ENCODE results near the gene SHROOM1. TPM values are rescaled to one million over a fixed set of nuclear protein-coding genes. Genes with fewer than 3 reads are reported as not detected.

Gene SHROOM1
- total and polyA plus RNA-seq, 2 donors (not counting 3 experiments of a cell fraction or from before 2014, with no cell fraction given) = 12.8 to 20.9 TPM

DNA sequence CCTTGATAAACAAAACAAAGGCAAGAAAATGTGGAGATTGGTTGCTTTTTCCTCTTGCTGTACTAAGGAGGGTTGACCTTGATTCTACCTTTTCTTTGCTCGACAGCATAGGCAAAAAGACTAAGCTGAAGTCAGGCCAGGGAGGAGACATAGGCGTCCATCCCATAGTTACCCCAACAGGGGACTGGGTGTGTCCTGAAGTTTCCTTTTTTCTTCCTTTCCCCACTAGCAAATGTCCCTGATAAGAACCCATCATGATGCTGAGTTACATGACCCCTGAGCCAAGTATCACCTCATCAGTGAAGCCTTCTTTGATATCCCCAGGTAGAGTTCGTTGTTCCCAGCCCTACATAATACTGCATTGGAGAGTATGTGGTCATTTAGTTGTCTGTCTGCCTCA is 9.9 kb upstream of the SHROOM1 start:
- intact Hi-C loops (cut with micrococcal nuclease) = loop anchor here (1.0 kb wide), 1 partner anchor 26 kb away; the partner anchor contains the start of genes GDF9 and UQCRQ
- H3K9ac ChIP-seq (replicated peaks; ENCODE audit: extremely low read depth, insufficient read depth, low read length) = peak overlapping the region; percentile 35
- dilution Hi-C loops (cut with MboI; ENCODE audit: extremely low pct_ligation_motif_present, low sequenced_read_pairs) = no loop called here
- peaks cover 22% of the 10 kb centered on the region for H3K4me1 ChIP-seq (ENCODE audit: control insufficient read depth, extremely low read depth, insufficient read depth, low read length)
- FAIRE-seq = peak; percentile 93
- H2AFZ ChIP-seq (ENCODE audit: low read depth, low read length) = peak overlapping the region; percentile 90
- no TSS peak for BruUV-seq (replicated peaks)
- TF ChIP-seq FOS (IDR thresholded peaks at IDR 0.05; ENCODE audit: borderline replicate concordance, insufficient read depth, low read length) (no peak), POLR2AphosphoS5 (IDR thresholded peaks at IDR 0.05; ENCODE audit: insufficient read depth, low read depth, low read length) (no peak), JUN (IDR thresholded peaks at IDR 0.05; ENCODE audit: borderline replicate concordance, insufficient read depth, insufficient read length, low read depth) (no peak), EZH2 (IDR thresholded peaks at IDR 0.05; ENCODE audit: borderline replicate concordance, low read depth, low read length, severe bottlenecking) (no peak), GATA2 (IDR thresholded peaks at IDR 0.05; ENCODE audit: insufficient read depth, insufficient read length, low read depth, low read length) (no peak), MYC (IDR thresholded peaks at IDR 0.05; ENCODE audit: low read depth, low read length) (no peak), POLR2A (IDR thresholded peaks at IDR 0.05; ENCODE audit: low read depth, low read length) (no peak)
- TF ChIP-seq, protein P1, sequence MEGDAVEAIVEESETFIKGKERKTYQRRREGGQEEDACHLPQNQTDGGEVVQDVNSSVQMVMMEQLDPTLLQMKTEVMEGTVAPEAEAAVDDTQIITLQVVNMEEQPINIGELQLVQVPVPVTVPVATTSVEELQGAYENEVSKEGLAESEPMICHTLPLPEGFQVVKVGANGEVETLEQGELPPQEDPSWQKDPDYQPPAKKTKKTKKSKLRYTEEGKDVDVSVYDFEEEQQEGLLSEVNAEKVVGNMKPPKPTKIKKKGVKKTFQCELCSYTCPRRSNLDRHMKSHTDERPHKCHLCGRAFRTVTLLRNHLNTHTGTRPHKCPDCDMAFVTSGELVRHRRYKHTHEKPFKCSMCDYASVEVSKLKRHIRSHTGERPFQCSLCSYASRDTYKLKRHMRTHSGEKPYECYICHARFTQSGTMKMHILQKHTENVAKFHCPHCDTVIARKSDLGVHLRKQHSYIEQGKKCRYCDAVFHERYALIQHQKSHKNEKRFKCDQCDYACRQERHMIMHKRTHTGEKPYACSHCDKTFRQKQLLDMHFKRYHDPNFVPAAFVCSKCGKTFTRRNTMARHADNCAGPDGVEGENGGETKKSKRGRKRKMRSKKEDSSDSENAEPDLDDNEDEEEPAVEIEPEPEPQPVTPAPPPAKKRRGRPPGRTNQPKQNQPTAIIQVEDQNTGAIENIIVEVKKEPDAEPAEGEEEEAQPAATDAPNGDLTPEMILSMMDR (IDR thresholded peaks at IDR 0.05; ENCODE audit: extremely low read depth in 1 of 2, insufficient read depth in 1 of 2, low read depth in 1 of 2, low read length in 2 of 2) = no peak
- TF ChIP-seq, protein P2, sequence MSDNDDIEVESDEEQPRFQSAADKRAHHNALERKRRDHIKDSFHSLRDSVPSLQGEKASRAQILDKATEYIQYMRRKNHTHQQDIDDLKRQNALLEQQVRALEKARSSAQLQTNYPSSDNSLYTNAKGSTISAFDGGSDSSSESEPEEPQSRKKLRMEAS (IDR thresholded peaks at IDR 0.05; ENCODE audit: insufficient read depth, insufficient read length) = no peak
- H3K4me2 ChIP-seq (ENCODE audit: insufficient read depth, low read length) = peak overlapping the region; percentile 59
- H3K9me1 ChIP-seq (replicated peaks; ENCODE audit: control insufficient read depth, extremely low read depth, insufficient read depth, low read length) = no peaks in the 10 kb centered on the region
- H3K9me3 ChIP-seq (replicated peaks; ENCODE audit: control insufficient read depth, insufficient read depth, low read length) = no peaks in the 10 kb centered on the region
- H3K79me2 ChIP-seq (ENCODE audit: control insufficient read depth, insufficient read depth, low read length) = no peaks in the 10 kb centered on the region
- POLR2A ChIA-PET = no interaction called here
- no peaks in the 10 kb centered on the region for H4K20me1 ChIP-seq (replicated peaks; ENCODE audit: control insufficient read depth, extremely low read depth, insufficient read depth, low read length)
- CTCF ChIA-PET = interaction anchor here (1.0 to 2.2 kb wide), 7 partner anchors 9 to 26 kb away, joined by 3 to 10 read pairs (median 4); partner anchors contain the start of genes GDF9, SHROOM1 and UQCRQ
- H3K27ac ChIP-seq (ENCODE audit: insufficient read depth, low read depth, low read length) = peak overlapping the region; percentile 76
- H3K27me3 ChIP-seq (ENCODE audit: control insufficient read depth in 2 of 2, insufficient read depth in 2 of 2, low read length in 2 of 2) = no peaks in the 10 kb centered on the region
- no peak overlapping the region for H3K4me3 ChIP-seq (replicated peaks in 1 of 3; ENCODE audit: insufficient read depth in 1 of 3, low read depth in 1 of 3, low read length in 3 of 3)
- DNase-seq (ENCODE audit: low read depth, low spot score) = no peak
- H3K36me3 ChIP-seq (ENCODE audit: control insufficient read depth in 2 of 2, extremely low read depth in 1 of 2, insufficient read depth in 2 of 2, low read length in 2 of 2) = no peaks in the 10 kb centered on the region
